Measurements from ENCODE around the gene LRRIQ3. TPM values are rescaled to one million over a fixed set of nuclear protein-coding genes. Genes with fewer than 3 reads are reported as not detected.

LRRIQ3 gene
- total and polyA plus RNA-seq, 10 of the 15 experiments (the other 5 are each of a cell fraction or from before 2014, with no cell fraction given): 1.1 to 5.1 (median 2.7) TPM

DNA sequence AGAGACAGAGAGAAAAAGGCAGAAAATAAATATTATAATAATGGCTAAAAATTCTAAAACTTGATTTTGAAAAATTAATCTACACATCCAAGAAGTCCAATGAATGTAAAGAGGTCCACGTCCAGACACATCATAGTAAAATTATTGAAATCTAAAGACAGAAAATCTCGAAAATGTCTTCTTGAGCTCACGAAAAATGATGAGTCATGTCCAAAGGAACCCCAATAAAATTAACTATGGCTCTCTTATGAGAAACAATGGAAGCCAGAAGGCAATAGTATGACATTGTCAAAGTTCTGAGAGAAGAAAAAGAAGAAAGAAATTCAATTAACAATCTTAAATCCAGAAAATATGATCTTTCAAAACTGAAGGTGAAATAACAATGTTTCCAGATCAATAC lies 84.6 kb downstream of the LRRIQ3 start:
- no TSS peak for BruUV-seq (replicated peaks)
- Histone ChIP-seq H3K9ac (ENCODE audit: control insufficient read depth, insufficient read depth, low read length) (no peak overlapping the region), H3K36me3 (ENCODE audit: control insufficient read depth in 2 of 2, insufficient read depth in 2 of 2, low read length in 1 of 2) (no peaks in the 10 kb centered on the region), H3K4me2 (ENCODE audit: control insufficient read depth, insufficient read depth) (no peak overlapping the region), H3K79me2 (ENCODE audit: control insufficient read depth, insufficient read depth, low read length) (no peaks in the 10 kb centered on the region), H3K4me3 (no peak overlapping the region), H3K27me3 (replicated peaks in 1 of 2; ENCODE audit: control insufficient read depth in 2 of 2, insufficient read depth in 2 of 2, low read length in 1 of 2) (no peaks in the 10 kb centered on the region), H3K4me1 (ENCODE audit: control insufficient read depth, insufficient read depth, low read length) (no peaks in the 10 kb centered on the region), H3K27ac (ENCODE audit: control insufficient read depth, insufficient read depth) (no peak overlapping the region), H3K9me3 (replicated peaks; ENCODE audit: control insufficient read depth, insufficient read depth, low read length) (no peaks in the 10 kb centered on the region), H4K20me1 (ENCODE audit: control insufficient read depth, insufficient read depth) (no peaks in the 10 kb centered on the region), H2AFZ (ENCODE audit: control insufficient read depth, low read depth, low read length) (no peak overlapping the region)
- intact Hi-C loops (cut with micrococcal nuclease; ENCODE audit: unreplicated experiment) (no loop called here), in situ Hi-C loops (cut with MboI) (no loop called here)
- CTCF ChIA-PET: no interaction called here
- POLR2A ChIA-PET: no interaction called here
- SMC1A ChIA-PET (ENCODE audit: uncharacterized antibody, unreplicated experiment): interaction anchor here (1.0 to 1.1 kb wide), 2 partner anchors 28 to 1929 kb away, joined by 3 read pairs; no protein-coding TSS in a partner anchor
- no peak for TF ChIP-seq SUPT20H (IDR thresholded peaks at IDR 0.05; ENCODE audit: borderline replicate concordance, control insufficient read depth, low read depth, low read length)
- TF ChIP-seq ZZZ3 (IDR thresholded peaks at IDR 0.05; ENCODE audit: control insufficient read depth, insufficient read length, low read depth): no peak
- TF ChIP-seq SMARCA5 (IDR thresholded peaks at IDR 0.05): no peak
- no peak for TF ChIP-seq ZNF384 (IDR thresholded peaks at IDR 0.05; ENCODE audit: borderline replicate concordance, low read depth, low read length)
- no peak for TF ChIP-seq DPF2 (IDR thresholded peaks at IDR 0.05)
- no peak for TF ChIP-seq KLF5 (IDR thresholded peaks at IDR 0.05; ENCODE audit: partially characterized antibody)
- TF ChIP-seq JUNB (IDR thresholded peaks at IDR 0.05): no peak
- no peak for TF ChIP-seq HCFC1 (IDR thresholded peaks at IDR 0.05; ENCODE audit: low read length)
- TF ChIP-seq NBN (IDR thresholded peaks at IDR 0.05): no peak
- no peak for TF ChIP-seq NFXL1 (IDR thresholded peaks at IDR 0.05; ENCODE audit: borderline replicate concordance)
- TF ChIP-seq, protein P1, sequence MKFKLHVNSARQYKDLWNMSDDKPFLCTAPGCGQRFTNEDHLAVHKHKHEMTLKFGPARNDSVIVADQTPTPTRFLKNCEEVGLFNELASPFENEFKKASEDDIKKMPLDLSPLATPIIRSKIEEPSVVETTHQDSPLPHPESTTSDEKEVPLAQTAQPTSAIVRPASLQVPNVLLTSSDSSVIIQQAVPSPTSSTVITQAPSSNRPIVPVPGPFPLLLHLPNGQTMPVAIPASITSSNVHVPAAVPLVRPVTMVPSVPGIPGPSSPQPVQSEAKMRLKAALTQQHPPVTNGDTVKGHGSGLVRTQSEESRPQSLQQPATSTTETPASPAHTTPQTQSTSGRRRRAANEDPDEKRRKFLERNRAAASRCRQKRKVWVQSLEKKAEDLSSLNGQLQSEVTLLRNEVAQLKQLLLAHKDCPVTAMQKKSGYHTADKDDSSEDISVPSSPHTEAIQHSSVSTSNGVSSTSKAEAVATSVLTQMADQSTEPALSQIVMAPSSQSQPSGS (IDR thresholded peaks at IDR 0.05; ENCODE audit: low read length): no peak
- TF ChIP-seq, protein P2, sequence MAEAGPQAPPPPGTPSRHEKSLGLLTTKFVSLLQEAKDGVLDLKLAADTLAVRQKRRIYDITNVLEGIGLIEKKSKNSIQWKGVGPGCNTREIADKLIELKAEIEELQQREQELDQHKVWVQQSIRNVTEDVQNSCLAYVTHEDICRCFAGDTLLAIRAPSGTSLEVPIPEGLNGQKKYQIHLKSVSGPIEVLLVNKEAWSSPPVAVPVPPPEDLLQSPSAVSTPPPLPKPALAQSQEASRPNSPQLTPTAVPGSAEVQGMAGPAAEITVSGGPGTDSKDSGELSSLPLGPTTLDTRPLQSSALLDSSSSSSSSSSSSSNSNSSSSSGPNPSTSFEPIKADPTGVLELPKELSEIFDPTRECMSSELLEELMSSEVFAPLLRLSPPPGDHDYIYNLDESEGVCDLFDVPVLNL (IDR thresholded peaks at IDR 0.05; ENCODE audit: low read depth, low read length): no peak
- no peak for TF ChIP-seq NR2F1 (conservative IDR thresholded peaks at IDR 0.05)
- ATAC-seq (no peak), DNase-seq (ENCODE audit: low read depth, low spot score) (no peak), FAIRE-seq (no peak)
- RAD21 ChIA-PET (ENCODE audit: unreplicated experiment): no interaction called here
- WGBS (ENCODE audit: insufficient coverage, insufficient replicate concordance, low lambda C conversion rate, missing lambda C conversion rate): 2% methylated on average over 3 of the region's 3 CpGs
